ENCODE data around the gene APRT. TPM values are rescaled to one million over a fixed set of nuclear protein-coding genes. Genes with fewer than 3 reads are reported as not detected.

Gene APRT
- total RNA-seq, 1 experiment from 2014 or later = 350 TPM

GRCh38 chr16:88855736-88856121 is 44.0 kb upstream of the APRT start:
- BruUV-seq (replicated peaks) = no TSS peak
- peaks cover 25% of the 10 kb centered on the region for H3K79me2 ChIP-seq (ENCODE audit: low read length)
- no peaks in the 10 kb centered on the region for H4K20me1 ChIP-seq (ENCODE audit: low read length)
- H3K4me1 ChIP-seq (ENCODE audit: insufficient read depth, low read length) = 0 out of 2 replicates have a peak, but pooled peaks cover 6% of the 10 kb centered on the region
- H2AFZ ChIP-seq (ENCODE audit: low read length) = no peak overlapping the region
- H3K27me3 ChIP-seq (ENCODE audit: low read length) = no peaks in the 10 kb centered on the region
- H3K4me2 ChIP-seq (ENCODE audit: low read length) = peak overlapping the region; percentile 87
- H3K4me3 ChIP-seq (ENCODE audit: low read length) = peak overlapping the region; percentile 69
- POLR2A ChIA-PET (ENCODE audit: unreplicated experiment) = no interaction called here
- intact Hi-C loops (cut with micrococcal nuclease) = no loop called here
- CTCF ChIA-PET = no interaction called here
- H3K9ac ChIP-seq (ENCODE audit: low read length) = peak overlapping the region; percentile 33; the same call in 1 of the 2 replicates
- no peaks in the 10 kb centered on the region for H3K9me2 ChIP-seq (replicated peaks; ENCODE audit: low read length)
- TF ChIP-seq EZH2 (IDR thresholded peaks at IDR 0.05; ENCODE audit: low read length, unreplicated experiment) (no peak), EZH2phosphoT487 (IDR thresholded peaks at IDR 0.05; ENCODE audit: borderline replicate concordance, low read length) (no peak), CTCF (conservative IDR thresholded peaks at IDR 0.05; ENCODE audit: low read depth, low read length) (no peak)
- no peaks in the 10 kb centered on the region for H3K36me3 ChIP-seq (ENCODE audit: low read depth, low read length)
- no peaks in the 10 kb centered on the region for H3K9me3 ChIP-seq (ENCODE audit: low read length)
- no peaks in the 10 kb centered on the region for H3F3A ChIP-seq (ENCODE audit: low read length, unreplicated experiment)
- ATAC-seq (no peak), DNase-seq (no peak)
- no peak overlapping the region for H3K27ac ChIP-seq (ENCODE audit: low read length)

GRCh38 chr16:88855176-88855575 is 43.4 kb upstream of the APRT start:
- Histone ChIP-seq H3K9ac (ENCODE audit: low read length) (no peak overlapping the region), H3K4me1 (ENCODE audit: insufficient read depth, low read length) (0 out of 2 replicates have a peak, but pooled peaks cover 6% of the 10 kb centered on the region), H3K9me3 (ENCODE audit: low read length) (no peaks in the 10 kb centered on the region), H3K27ac (ENCODE audit: low read length) (no peak overlapping the region), H3F3A (ENCODE audit: low read length, unreplicated experiment) (no peaks in the 10 kb centered on the region), H3K27me3 (ENCODE audit: low read length) (no peaks in the 10 kb centered on the region), H3K4me3 (ENCODE audit: low read length) (no peak overlapping the region), H2AFZ (ENCODE audit: low read length) (no peak overlapping the region), H4K20me1 (ENCODE audit: low read length) (no peaks in the 10 kb centered on the region), H3K9me2 (replicated peaks; ENCODE audit: low read length) (no peaks in the 10 kb centered on the region), H3K4me2 (ENCODE audit: low read length) (no peak overlapping the region; the same call in 1 of the 2 replicates), H3K79me2 (ENCODE audit: low read length) (peaks cover 25% of the 10 kb centered on the region), H3K36me3 (ENCODE audit: low read depth, low read length) (no peaks in the 10 kb centered on the region)
- DNase-seq (no peak), ATAC-seq (no peak)
- ChIA-PET POLR2A (ENCODE audit: unreplicated experiment) (no interaction called here), CTCF (no interaction called here)
- TF ChIP-seq EZH2phosphoT487 (IDR thresholded peaks at IDR 0.05; ENCODE audit: borderline replicate concordance, low read length) (no peak), EZH2 (IDR thresholded peaks at IDR 0.05; ENCODE audit: low read length, unreplicated experiment) (no peak), CTCF (conservative IDR thresholded peaks at IDR 0.05; ENCODE audit: low read depth, low read length) (no peak)
- intact Hi-C loops (cut with micrococcal nuclease) = no loop called here
- TSS peak; percentile 21 for BruUV-seq (replicated peaks)

- Histone ChIP-seq H3K4me2 (ENCODE audit: low read length) (no peak overlapping the region), H4K20me1 (ENCODE audit: low read length) (no peaks in the 10 kb centered on the region), H3K27me3 (ENCODE audit: low read length) (no peaks in the 10 kb centered on the region), H3K79me2 (ENCODE audit: low read length) (peaks cover 25% of the 10 kb centered on the region), H3K36me3 (ENCODE audit: low read depth, low read length) (no peaks in the 10 kb centered on the region), H3K9me3 (ENCODE audit: low read length) (no peaks in the 10 kb centered on the region), H3K4me3 (ENCODE audit: low read length) (no peak overlapping the region), H3F3A (ENCODE audit: low read length, unreplicated experiment) (no peaks in the 10 kb centered on the region), H3K27ac (ENCODE audit: low read length) (no peak overlapping the region), H2AFZ (ENCODE audit: low read length) (no peak overlapping the region), H3K4me1 (ENCODE audit: insufficient read depth, low read length) (0 out of 2 replicates have a peak, but pooled peaks cover 6% of the 10 kb centered on the region), H3K9me2 (replicated peaks; ENCODE audit: low read length) (no peaks in the 10 kb centered on the region), H3K9ac (ENCODE audit: low read length) (no peak overlapping the region)
- POLR2A ChIA-PET (ENCODE audit: unreplicated experiment) = no interaction called here
- BruUV-seq (replicated peaks) = no TSS peak
- no peak for DNase-seq
- CTCF ChIA-PET = no interaction called here
- intact Hi-C loops (cut with micrococcal nuclease) = no loop called here
- no peak for TF ChIP-seq EZH2phosphoT487 (IDR thresholded peaks at IDR 0.05; ENCODE audit: borderline replicate concordance, low read length)
- TF ChIP-seq EZH2 (IDR thresholded peaks at IDR 0.05; ENCODE audit: low read length, unreplicated experiment) = no peak
- no peak for TF ChIP-seq CTCF (conservative IDR thresholded peaks at IDR 0.05; ENCODE audit: low read depth, low read length)
- no peak for ATAC-seq
Measured at GRCh38 chr16:88854306-88855111, 42.8 kb upstream of the APRT start.
